ENCODE results near the gene LRRC15.

GRCh38 chr3:194386066-194386465 is 16.5 kb upstream of the LRRC15 start:
- TF ChIP-seq CTCF (IDR thresholded peaks at IDR 0.05; ENCODE audit: insufficient read depth, low read length, poor library complexity, severe bottlenecking) (no peak), EZH2phosphoT487 (conservative IDR thresholded peaks at IDR 0.05; ENCODE audit: low read length) (no peak)
